Right lobe of liver (tissue), 6 donors: ENCODE results near the gene STAC2. TPM values are rescaled to one million over a fixed set of nuclear protein-coding genes. Genes with fewer than 3 reads are reported as not detected.

Experiments used
- ATAC-seq, 4 donors: fragments of 200-7000 bp; cut with Tn5 transposase; one replicate each; pipeline ENCODE4 v1.9.1; 2020; ENCODE audit warnings: mild to moderate bottlenecking in 4 of 4, moderate library complexity in 4 of 4
- DNase-seq, 3 donors: peaks; one replicate each; pipeline ENCODE4 v3.0.0-alpha.2; 2020
- H3K27ac ChIP-seq, 3 donors: fragments of 200-600 bp; one replicate each; pipeline ENCODE4 v1.8.0; 2022
- H3K27me3 ChIP-seq, 2 donors: fragments of 200-600 bp; one replicate each; pipeline ENCODE4 v1.8.0; 2022
- H3K36me3 ChIP-seq, 4 donors: fragments of 200-600 bp; sonication (generic) in 1 of 4; one replicate each; pipeline versions ENCODE4 v1.5.1 to v1.8.0; 2017 to 2022; ENCODE audit warnings: control low read depth in 1 of 4
- H3K4me1 ChIP-seq, 4 donors: fragments of 200-600 bp; sonication (generic) in 1 of 4; one replicate each; pipeline versions ENCODE4 v1.5.1 to v1.8.0; 2017 to 2022; ENCODE audit warnings: control low read depth in 1 of 4
- H3K4me3 ChIP-seq, 3 donors: fragments of 200-600 bp; one replicate each; pipeline ENCODE4 v1.8.0; 2022
- H3K9me3 ChIP-seq, 4 donors: fragments of 200-600 bp; sonication (generic) in 1 of 4; one replicate each; pipeline versions ENCODE4 v1.5.1 to v1.8.0; 2017 to 2022; ENCODE audit warnings: control low read depth in 1 of 4
- CTCF ChIP-seq, 4 donors: fragments of 200-600 bp in 3 of 4; fragments of 450-650 bp in 1 of 4; IDR thresholded peaks; one replicate each; pipeline versions ENCODE4 v1.5.1 to v1.8.0; 2016 to 2022; ENCODE audit warnings: antibody characterized with exemption in 4 of 4, mild to moderate bottlenecking in 2 of 4
- POLR2A ChIP-seq: fragments of 450-650 bp; IDR thresholded peaks from one replicate; pipeline ENCODE4 v1.6.1; 2017; ENCODE audit warnings: antibody characterized with exemption, mild to moderate bottlenecking
- WGBS: methylation state at CpG from one replicate; pipeline ENCODE4 v1.1.6; 2018; ENCODE audit warnings: low coverage, low lambda C conversion rate; ENCODE audit not compliant: insufficient coverage; ENCODE audit errors: missing lambda C conversion rate; 5-methylcytosine and 5-hydroxymethylcytosine counted together
- intact Hi-C, 2 donors: fragments of 100-400 bp; cut with DNase I; formaldehyde crosslinking; loops; one replicate each; pipeline versions ENCODE4 v1.11.2 to v1.14.1; 2022
- total RNA-seq, 6 experiments: library from RNA; depleted of rRNA in 2 of 6; stranded (reverse); fragments of >200 nt in 2 of 6; fragmentation: NEBNext Ultra II Directional in 3 of 6; extraction: Animal tissue kit (Norgen Biotek cat#: 25700) in 3 of 6; gene quantifications; one replicate each; pipeline versions ENCODE4 v1.1.0 to v1.2.4, GENCODE V29; 2016 to 2023
- donor health status: DM: no; HTN: yes; CAD: no.
- donor health status: DM: no; HTN: no; CAD: no.
- donor health status: DM: no; HTN: no; CAD: no.
- donor health status: DM: no; HTN: yes; CAD: no.
- donor health status: DM: no; HTN: yes; CAD: no.

STAC2 gene
- total RNA-seq, 6 experiments from 2014 or later: not detected

DNA sequence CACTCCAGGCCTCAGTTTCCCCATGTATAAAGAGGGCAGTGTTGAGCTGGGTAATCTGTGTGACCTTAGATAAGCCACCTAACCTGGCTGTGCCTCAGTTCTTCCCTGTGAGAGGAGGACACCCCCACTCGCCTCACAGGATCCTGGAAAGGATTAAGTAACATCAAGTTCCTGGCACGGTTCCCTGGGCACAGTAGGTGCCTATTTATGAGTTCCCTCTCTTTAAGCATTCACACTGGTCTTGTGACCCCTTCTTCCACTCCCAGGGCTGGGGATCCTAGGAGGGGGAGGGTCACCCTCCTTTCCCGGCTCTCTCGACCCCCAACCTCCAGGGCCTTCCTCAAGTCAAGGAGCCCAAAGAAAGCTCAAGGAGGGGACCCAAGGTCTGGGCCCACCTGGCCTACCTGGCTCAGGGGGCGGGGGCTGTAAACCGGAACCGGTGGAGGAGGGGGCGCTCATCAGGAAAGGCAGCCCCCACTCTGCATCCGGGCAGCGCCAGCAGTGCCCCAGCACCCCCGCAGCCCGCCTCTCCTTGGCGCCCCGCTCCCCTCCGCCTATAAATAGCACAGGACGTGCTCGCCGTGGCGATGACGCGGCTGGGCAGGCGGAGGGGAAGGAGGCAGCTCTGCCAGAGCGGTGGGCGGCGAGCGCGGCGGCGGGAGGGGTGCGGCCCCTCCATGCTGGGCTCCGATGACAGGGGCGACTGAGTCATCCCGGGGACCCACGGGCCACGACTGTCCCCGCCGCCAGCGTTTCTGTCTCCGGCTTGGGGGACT is 16.2 kb downstream of the STAC2 start:
- Histone ChIP-seq H3K36me3 (peaks cover 0 to 7% (median 5%) of the 10 kb centered on the region in 4 donors), H3K9me3 (no peaks in the 10 kb centered on the region), H3K4me3 (peak overlapping the region in 1 of 3 donors; percentile 14), H3K27me3 (no peaks in the 10 kb centered on the region), H3K4me1 (peaks cover 0 to 6% (median 0%) of the 10 kb centered on the region in 4 donors), H3K27ac (no peak overlapping the region)
- no peak for TF ChIP-seq CTCF (IDR thresholded peaks at IDR 0.05)
- no peak for TF ChIP-seq POLR2A
- DNase-seq (peak in 1 of 3 donors; percentile 62), ATAC-seq (peak; percentile 8 to 53 (median 22))
- WGBS: no CpG with 5 or more reads among the region's 39 CpGs
- intact Hi-C loops: loop anchor here in 1 of 2 donors (5.0 kb wide), 1 partner anchor 33 kb away; no protein-coding TSS in a partner anchor

DNA sequence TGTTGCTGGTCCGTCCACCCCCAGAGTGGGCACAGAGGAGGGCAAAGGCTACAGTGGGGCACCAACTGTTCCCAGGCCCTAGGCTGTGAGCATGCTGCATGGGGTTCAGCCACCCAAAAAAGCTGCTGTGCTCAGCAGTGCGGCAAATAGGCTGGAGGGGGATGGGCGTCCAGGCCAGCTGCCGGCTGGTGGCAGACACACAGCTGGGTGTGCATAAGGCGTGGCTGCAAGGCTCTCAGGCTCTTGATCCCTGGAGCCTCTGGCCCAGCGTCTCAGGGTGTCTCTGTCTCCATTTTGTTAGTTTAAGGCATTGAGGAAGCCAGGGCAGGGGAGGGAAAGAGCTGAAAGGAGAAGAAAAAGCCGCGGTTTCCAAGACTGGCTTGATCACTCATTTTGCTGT is 16.9 kb downstream of the STAC2 start:
- Histone ChIP-seq H3K36me3 (peaks cover 0 to 13% (median 9%) of the 10 kb centered on the region in 4 donors), H3K27ac (no peak overlapping the region), H3K9me3 (no peaks in the 10 kb centered on the region), H3K4me1 (peaks cover 0 to 6% (median 0%) of the 10 kb centered on the region in 4 donors), H3K27me3 (no peaks in the 10 kb centered on the region), H3K4me3 (no peak overlapping the region)
- ATAC-seq: peak in 1 of 4 donors; percentile 12
- intact Hi-C loops: loop anchor here in 1 of 2 donors (5.0 kb wide), 1 partner anchor 33 kb away; no protein-coding TSS in a partner anchor
- WGBS: 41% methylated on average over 4 of the region's 8 CpGs
- TF ChIP-seq POLR2A: no peak
- no peak for TF ChIP-seq CTCF (IDR thresholded peaks at IDR 0.05)
- no peak for DNase-seq

DNA sequence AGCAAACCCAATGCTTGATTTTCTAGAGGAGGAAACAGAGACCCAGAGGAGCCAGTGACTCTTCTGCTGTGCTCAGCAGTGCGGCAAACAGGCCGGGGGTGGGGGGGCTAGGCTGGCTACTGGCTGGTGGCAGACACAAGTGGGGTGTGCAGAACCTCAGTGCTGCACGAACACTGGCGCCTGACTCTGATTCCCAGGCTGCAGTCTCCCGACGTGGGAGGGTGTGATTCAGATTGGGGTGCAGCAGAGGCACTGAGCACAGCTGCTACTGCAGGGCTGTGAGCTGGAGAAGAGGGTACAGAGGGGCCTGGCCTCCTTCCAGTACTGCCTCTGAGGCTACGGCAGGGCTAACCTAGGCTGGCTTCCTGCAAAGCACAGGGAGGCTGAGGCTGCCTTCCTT is 17.6 kb downstream of the STAC2 start:
- no peak for DNase-seq
- no peak for ATAC-seq

DNA sequence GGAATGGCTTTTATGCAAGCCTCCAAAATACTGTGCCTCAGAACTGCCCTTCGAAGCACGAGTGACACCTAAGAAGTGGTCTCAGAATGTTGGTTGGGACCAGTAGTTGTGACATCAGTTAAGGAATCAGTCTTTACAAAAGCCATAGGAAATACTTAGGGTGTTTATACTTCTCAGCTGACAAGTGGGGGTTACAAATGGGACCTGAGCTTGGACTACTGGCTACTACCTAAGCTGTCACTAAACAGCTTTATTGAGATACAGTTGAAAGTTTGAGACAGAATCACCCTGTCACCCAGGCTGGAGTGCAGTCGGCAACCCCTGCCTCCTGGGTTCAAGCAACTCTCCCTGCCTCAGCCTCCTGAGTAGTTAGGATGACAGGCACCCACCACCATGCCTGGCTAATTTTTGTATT is 20.6 kb downstream of the STAC2 start:
- Histone ChIP-seq H3K27ac (no peak overlapping the region), H3K36me3 (peaks cover 8 to 41% (median 31%) of the 10 kb centered on the region in 4 donors), H3K9me3 (no peaks in the 10 kb centered on the region), H3K4me1 (peaks cover 0 to 18% (median 3%) of the 10 kb centered on the region in 4 donors), H3K4me3 (no peak overlapping the region), H3K27me3 (no peaks in the 10 kb centered on the region)
- WGBS: no CpG with 5 or more reads among the region's 3 CpGs
- intact Hi-C loops: loop anchor here in 1 of 2 donors (5.0 kb wide), 1 partner anchor 37 kb away; no protein-coding TSS in a partner anchor
- DNase-seq (no peak), ATAC-seq (no peak)
- TF ChIP-seq POLR2A (no peak), CTCF (IDR thresholded peaks at IDR 0.05) (no peak)

More for the DNA sequence above, 17.6 kb downstream of the STAC2 start:
- Histone ChIP-seq H3K27me3 (no peaks in the 10 kb centered on the region), H3K4me3 (no peak overlapping the region), H3K36me3 (peaks cover 0 to 21% (median 16%) of the 10 kb centered on the region in 4 donors), H3K4me1 (peaks cover 0 to 6% (median 0%) of the 10 kb centered on the region in 4 donors), H3K9me3 (no peaks in the 10 kb centered on the region), H3K27ac (no peak overlapping the region)
- TF ChIP-seq CTCF (IDR thresholded peaks at IDR 0.05) (no peak), POLR2A (no peak)
- 38% methylated on average over 2 of the region's 7 CpGs for WGBS
- intact Hi-C loops: loop anchor here in 1 of 2 donors (5.0 kb wide), 1 partner anchor 34 kb away; no protein-coding TSS in a partner anchor
